ENCODE data around the gene ATG10.

Gene ATG10

GRCh38 chr5:82164176-82164976 lies 192.6 kb downstream of the ATG10 start:
- no peak for DNase-seq (ENCODE audit: low read depth in 1 of 2, low spot score in 1 of 2)

- no peak for DNase-seq (ENCODE audit: low read depth in 1 of 2, low spot score in 1 of 2)
Measured at GRCh38 chr5:82164977-82165713, 193.3 kb downstream of the ATG10 start.

- peak in 1 of 2 donors; percentile 17 for DNase-seq (ENCODE audit: low read depth in 1 of 2, low spot score in 1 of 2)
Measured at GRCh38 chr5:82165740-82166530, 194.1 kb downstream of the ATG10 start.

DNA sequence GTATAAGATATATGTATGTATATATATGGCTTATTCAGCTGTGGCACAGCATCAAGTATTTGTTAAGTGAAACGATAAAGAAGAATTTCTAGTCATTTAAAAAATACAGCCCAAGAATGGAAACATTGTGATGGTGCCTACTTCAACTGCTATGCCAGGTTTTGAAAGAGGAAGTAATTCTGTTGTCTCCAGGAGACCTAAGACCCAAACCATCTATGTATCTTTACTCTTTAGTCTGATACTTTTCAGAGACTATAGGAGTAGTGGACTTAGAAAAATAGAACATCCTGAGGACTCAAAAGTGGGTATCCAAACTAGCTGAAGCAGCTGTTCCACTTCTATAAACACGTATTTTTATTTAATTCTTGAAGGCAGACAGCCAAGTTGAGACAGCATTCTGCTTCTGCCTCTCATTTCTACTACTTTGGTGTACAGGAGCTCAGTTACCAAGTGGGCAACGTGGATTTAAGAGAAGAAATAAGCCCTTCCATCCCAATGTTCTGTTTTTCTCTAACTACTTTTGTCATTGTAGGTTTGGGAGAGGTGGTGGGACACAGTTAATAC lies 195.6 kb downstream of the ATG10 start:
- DNase-seq (ENCODE audit: low read depth in 1 of 2, low spot score in 1 of 2): no peak

GRCh38 chr5:82168294-82168693 lies 196.5 kb downstream of the ATG10 start:
- no peak for DNase-seq (ENCODE audit: low read depth in 1 of 2, low spot score in 1 of 2)

GRCh38 chr5:82169892-82170291 lies 198.1 kb downstream of the ATG10 start:
- DNase-seq (ENCODE audit: low read depth in 1 of 2, low spot score in 1 of 2): no peak

DNA sequence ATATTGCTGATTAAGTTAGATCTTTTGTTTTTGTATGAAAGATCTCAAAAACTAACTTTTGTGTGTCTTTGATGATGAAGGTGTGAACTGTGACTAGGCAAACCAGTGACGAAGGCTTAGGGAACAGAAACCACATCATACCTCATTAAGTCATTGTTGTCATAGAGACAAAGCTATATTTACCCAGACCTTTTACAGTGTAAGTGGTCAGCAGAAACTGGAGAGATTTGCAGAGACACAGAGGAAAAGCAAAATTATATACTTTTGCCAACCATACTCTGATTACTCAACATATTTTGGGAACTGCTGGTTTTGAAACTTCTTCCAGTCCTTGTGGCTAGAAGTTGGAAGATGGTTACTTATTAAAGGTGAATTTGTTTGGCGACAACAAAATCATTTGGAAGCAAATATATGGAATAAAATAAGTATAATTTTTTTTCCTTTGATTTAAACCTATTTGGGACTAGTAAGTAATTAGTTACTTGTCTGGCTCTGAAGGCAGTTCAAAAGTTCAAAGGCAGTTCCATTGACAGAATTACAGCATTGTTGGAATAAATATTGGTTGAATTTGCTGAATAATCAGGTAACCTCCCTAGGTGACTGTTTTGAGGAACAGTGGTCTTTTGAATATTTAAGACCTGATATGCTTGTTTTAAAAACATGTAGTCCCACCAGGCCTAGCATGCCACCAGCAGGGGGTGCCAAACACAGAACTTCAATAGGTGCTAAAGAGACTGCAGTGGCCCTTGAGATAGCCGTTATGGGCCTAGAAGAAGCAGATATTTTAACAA lies 202.5 kb downstream of the ATG10 start:
- DNase-seq (ENCODE audit: low read depth in 1 of 2, low spot score in 1 of 2): peak; percentile 24 to 39

DNA sequence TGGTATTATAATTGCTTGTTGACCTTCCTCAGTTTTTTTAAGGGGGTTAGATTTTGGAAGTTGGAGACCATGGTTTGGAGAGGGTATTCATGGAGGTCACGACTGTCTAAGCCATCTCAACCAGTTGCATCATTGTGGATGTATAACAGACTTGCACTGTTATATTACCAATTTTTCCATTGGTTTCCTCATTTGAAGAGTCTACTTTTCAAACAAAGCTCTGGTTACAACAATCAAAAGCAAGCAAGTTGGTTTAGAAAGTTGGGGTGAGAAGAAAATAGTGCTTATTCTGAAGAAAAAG lies 203.0 kb downstream of the ATG10 start:
- DNase-seq (ENCODE audit: low read depth in 1 of 2, low spot score in 1 of 2): no peak

DNA sequence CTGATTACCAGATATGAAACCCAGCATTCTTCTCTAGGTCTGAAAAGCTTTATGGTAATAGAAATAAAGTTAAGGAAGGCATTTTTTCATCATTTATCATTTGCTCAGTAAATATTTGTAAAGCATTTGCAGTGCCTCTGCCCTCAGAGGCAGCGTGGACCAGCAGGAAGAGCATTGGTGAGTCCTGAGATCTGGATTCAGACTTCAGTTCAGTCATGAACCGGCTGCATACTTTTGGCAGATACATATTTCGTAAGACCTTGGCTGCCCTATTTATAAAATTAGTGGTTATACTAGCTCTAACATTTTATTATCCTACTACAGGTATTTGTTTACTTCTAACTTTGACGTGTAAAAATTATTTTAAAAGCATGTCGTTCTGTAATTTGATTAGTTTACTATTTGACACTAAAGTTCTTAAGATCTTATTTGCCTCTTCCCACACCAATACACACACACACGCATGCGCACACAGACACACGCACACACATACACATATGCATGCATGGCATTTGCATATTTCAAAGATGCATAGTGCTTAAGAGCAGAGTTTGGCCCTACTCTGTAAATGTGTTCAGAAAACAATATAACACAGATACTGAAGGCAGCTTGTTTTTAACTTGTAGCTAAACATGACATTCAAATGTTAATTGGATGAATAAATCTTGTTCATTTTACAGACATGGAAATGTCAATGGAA lies 204.4 kb downstream of the ATG10 start:
- DNase-seq (ENCODE audit: low read depth in 1 of 2, low spot score in 1 of 2): no peak

DNA sequence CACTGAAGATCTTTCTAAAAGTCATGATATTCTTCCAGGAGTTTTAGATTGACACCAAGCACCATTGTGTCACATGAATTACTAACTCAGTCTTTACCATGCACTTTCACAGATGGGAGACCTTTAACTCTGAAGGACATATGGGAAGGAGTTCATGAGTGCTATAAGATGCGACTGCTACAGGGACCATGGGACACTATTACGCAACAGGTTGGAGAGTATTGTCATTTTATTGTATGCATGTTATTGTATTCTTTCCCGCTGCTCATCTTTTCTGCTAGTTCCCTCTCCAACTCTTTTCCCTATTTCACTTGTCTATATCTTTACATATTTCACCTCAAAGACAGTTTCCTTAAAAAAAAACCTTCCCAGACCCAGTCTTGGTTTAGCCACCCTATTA lies 206.6 kb downstream of the ATG10 start:
- no peak for DNase-seq (ENCODE audit: low read depth in 1 of 2, low spot score in 1 of 2)

DNA sequence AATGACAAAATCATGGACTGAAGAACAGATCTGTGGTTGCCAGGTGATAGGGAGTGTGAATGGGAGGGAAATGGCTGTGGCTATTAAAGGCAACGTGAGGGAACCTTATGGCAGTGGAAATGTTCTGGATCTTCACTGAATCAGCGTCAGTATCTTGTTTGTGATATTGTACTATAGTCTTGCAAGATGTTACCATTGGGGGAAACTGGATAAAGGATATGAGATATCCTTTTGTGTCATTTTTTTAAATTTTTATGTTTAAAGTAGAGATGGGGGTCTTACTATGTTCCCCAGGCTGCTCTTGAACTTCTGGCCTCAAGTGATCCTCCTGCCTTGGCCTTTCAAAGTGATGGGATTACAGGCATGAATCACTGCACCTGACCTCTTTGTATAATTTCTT lies 210.8 kb downstream of the ATG10 start:
- no peak for DNase-seq (ENCODE audit: low read depth in 1 of 2, low spot score in 1 of 2)

DNA sequence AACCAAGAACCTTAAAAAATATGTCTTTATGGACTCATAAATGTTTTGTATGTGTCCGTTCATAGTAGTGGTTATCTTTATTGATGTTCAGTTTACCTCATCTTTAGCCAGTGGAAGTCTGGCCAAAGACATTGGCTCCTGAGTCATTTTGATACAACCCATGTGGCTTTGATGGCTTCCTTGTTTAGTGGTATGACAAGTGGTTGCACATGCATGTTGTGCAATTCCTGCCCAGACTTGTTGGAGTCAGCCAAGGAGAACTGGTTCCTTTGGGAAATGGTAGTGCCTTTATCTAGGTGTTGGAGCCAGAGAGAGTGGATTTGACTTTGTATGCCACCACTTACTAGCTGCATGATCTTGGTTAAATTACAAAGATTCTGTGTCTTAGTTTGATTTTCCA lies 212.0 kb downstream of the ATG10 start:
- no peak for DNase-seq (ENCODE audit: low read depth in 1 of 2, low spot score in 1 of 2)

DNA sequence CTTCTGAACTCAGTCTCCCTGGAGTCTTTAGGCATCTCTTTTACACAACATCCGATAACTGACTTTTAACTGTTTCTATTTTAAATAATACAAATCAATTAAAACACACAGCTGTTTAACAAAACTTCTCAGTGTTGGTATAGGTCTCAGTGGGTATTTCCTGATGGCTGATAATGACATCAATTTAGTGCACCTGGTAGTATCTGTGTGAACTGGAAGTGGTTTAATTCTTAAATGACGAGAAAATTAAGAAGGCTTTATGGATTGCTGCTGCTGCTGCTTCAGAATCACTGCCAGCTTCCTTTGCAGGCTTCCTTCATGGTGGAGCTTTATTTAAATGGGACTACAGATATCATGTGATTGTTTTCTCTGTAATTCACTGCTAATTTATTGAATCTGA lies 214.0 kb downstream of the ATG10 start:
- no peak for DNase-seq (ENCODE audit: low read depth in 1 of 2, low spot score in 1 of 2)

DNA sequence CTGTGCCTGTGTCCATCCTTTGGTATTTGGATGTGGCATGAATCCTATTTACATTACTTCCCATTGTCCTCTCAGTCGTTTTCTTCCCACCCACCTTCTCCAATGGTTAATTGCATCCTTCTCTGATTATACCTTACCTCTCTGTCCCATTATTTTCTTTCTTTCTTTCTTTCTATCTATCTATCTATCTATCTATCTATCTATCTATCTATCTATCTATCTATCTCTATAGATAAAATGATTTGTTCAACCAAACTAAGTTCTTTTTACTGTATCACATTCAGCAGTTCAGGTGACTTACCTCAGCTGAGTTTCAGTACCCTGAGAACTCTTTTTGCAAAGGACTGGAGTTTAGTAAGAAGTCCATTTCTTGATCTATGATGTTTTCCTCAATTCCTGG lies 225.7 kb downstream of the ATG10 start:
- DNase-seq (ENCODE audit: low read depth in 1 of 2, low spot score in 1 of 2): no peak

GRCh38 chr5:82204567-82204966 lies 232.7 kb downstream of the ATG10 start:
- no peak for DNase-seq (ENCODE audit: low read depth in 1 of 2, low spot score in 1 of 2)

GRCh38 chr5:82205005-82205404 lies 233.2 kb downstream of the ATG10 start:
- no peak for DNase-seq (ENCODE audit: low read depth in 1 of 2, low spot score in 1 of 2)

DNA sequence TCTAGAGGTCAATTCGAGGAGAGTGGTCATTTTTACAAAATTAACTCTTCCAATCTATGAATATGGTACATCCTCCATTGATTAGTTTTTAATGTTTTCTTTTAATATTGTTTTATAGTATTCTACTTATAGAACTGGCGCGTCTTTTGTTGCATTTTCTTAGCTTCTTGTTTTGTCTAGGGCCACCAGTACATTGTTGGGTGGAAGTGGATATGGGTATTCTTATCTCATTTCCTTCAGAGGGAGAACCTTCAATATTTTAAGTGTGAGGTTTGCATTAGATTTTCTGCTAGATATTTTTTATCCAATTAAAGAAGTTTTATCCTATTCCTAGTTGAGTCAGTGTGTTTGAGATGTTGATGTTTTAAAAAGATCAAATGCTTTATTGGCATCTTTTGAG lies 236.5 kb downstream of the ATG10 start:
- DNase-seq (ENCODE audit: low read depth in 1 of 2, low spot score in 1 of 2): no peak

- no peak for DNase-seq (ENCODE audit: low read depth in 1 of 2, low spot score in 1 of 2)
Measured at GRCh38 chr5:82211855-82212572, 240.2 kb downstream of the ATG10 start.

- no peak for DNase-seq (ENCODE audit: low read depth in 1 of 2, low spot score in 1 of 2)
Measured at GRCh38 chr5:82217917-82218316, 246.1 kb downstream of the ATG10 start.

Measured in activated CD4-positive, alpha-beta T cell treated with anti-CD3 and anti-CD28 coated beads, Interleukin-2, amount 50 U/mL, for 24 hours (primary cell).